Stomach (tissue), 9 donors: ENCODE measurements around the gene AP1B1. TPM values are rescaled to one million over a fixed set of nuclear protein-coding genes. Genes with fewer than 3 reads are reported as not detected.
"Not testable (repeated sequence)": the region's sequence is repeated elsewhere in the genome, so short reads cannot be mapped to it uniquely, and the experiment has no call there.

ENCODE experiments used
- DNase-seq, 2 donors: peaks; one replicate each; pipeline versions ENCODE4 v3.0.0 to v3.0.0-alpha.2; 2013 to 2019
- H3K27ac ChIP-seq, 5 donors: fragments of 200-600 bp in 4 of 5; sonication (generic) in 4 of 5; one replicate each; pipeline ENCODE4 v1.5.1; 2013 to 2019; ENCODE audit warnings: mild to moderate bottlenecking in 1 of 5, moderate library complexity in 1 of 5
- H3K27me3 ChIP-seq, 3 donors: fragments of 200-600 bp; sonication (generic); one replicate each; pipeline ENCODE4 v1.5.1; 2017 to 2019; ENCODE audit warnings: mixed run types in 1 of 3
- H3K36me3 ChIP-seq, 4 donors: fragments of 200-600 bp; sonication (generic); 1 replicate in 3 of 4; 2 replicates in 1 of 4; pipeline ENCODE4 v1.5.1; 2016 to 2019
- H3K4me1 ChIP-seq, 4 donors: fragments of 200-600 bp; sonication (generic); one replicate each; pipeline ENCODE4 v1.5.1; 2016 to 2019
- H3K4me3 ChIP-seq, 4 donors: fragments of 200-600 bp; sonication (generic) in 3 of 4; one replicate each; pipeline ENCODE4 v1.5.1; 2016 to 2019; ENCODE audit warnings: mild to moderate bottlenecking in 1 of 4
- H3K9me3 ChIP-seq, 4 donors: fragments of 200-600 bp; sonication (generic); one replicate each; pipeline ENCODE4 v1.5.1; 2016 to 2019
- CTCF ChIP-seq, 7 experiments: fragments of 450-650 bp in 4 of 7; fragments of 200-600 bp in 3 of 7; sonication (generic) in 3 of 7; IDR thresholded peaks; one replicate each; pipeline ENCODE4 v1.5.1; 2016 to 2019; ENCODE audit warnings: antibody characterized with exemption in 7 of 7, control low read depth in 2 of 7, mild to moderate bottlenecking in 1 of 7
- EP300 ChIP-seq: sonication (generic); formaldehyde crosslinking; IDR thresholded peaks from one replicate; pipeline ENCODE4 v1.6.1; 2017; ENCODE audit warnings: antibody characterized with exemption
- POLR2A ChIP-seq, 4 donors: fragments of 450-650 bp; IDR thresholded peaks; one replicate each; pipeline ENCODE4 v1.6.1; 2016; ENCODE audit warnings: antibody characterized with exemption in 4 of 4, control low read depth in 2 of 4, mild to moderate bottlenecking in 1 of 4, moderate library complexity in 1 of 4
- POLR2AphosphoS5 ChIP-seq, 3 donors: sonication (generic); formaldehyde crosslinking; IDR thresholded peaks; one replicate each; pipeline ENCODE4 v1.6.1; 2016; ENCODE audit warnings: antibody characterized with exemption in 3 of 3
- WGBS, 5 donors: extraction: QIAGEN DNeasy Blood & Tissue Kit in 3 of 5; methylation state at CpG; one replicate each; pipeline versions ENCODE4 v1.1.5 to v1.1.7; 2013 to 2018; 5-methylcytosine and 5-hydroxymethylcytosine counted together
- intact Hi-C: fragments of 100-400 bp; cut with DNase I; formaldehyde crosslinking; loops from one replicate; pipeline ENCODE4 v1.15.1; 2023; ENCODE audit warnings: low total_unique reads
- polyA plus RNA-seq, 3 donors: library from polyadenylated mRNA; stranded (reverse); fragments of 200-250 nt; gene quantifications; one replicate each; pipeline ENCODE4 v1.2.3, GENCODE V29; 2013
- total RNA-seq, 5 donors: library from RNA; depleted of rRNA; stranded (reverse); fragments of >200 nt; gene quantifications; one replicate each; pipeline versions ENCODE4 v1.1.0 to v1.2.3, GENCODE V29; 2014 to 2016
- donor health status: healthy with polysubstance abuse.
- donor health status: Bipolar disorder and iron deficiency.
- donor health status: healthy.

AP1B1 gene
- total and polyA plus RNA-seq, 8 donors = 19.8 to 109 (median 43.9) TPM

DNA sequence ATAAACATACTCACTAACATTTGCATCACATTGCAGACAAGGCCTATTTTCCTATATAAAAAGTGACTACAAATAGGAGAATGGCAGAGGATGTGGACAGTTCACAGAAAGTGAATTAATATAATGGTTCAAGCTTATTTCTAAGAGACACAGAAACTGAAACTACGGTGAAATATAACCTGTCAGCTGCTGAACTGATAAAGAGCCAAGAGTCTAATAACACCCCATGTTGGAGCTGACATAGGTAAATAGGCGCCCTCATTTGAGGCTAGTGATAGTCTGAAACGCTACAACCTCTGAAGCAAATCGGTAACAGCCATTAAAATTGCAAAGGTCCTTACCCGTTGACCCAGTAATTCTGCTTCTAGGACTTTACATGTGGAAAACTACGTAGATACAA is 14.0 kb downstream of the AP1B1 start:
- peaks cover 0 to 40% (median 29%) of the 10 kb centered on the region in 4 donors for H3K36me3 ChIP-seq
- no peaks in the 10 kb centered on the region for H3K27me3 ChIP-seq
- 63 to 91% (median 70%) methylated on average over 6 of the region's 6 CpGs for WGBS, 5 donors
- DNase-seq = no peak
- H3K4me3 ChIP-seq = no peak overlapping the region
- H3K27ac ChIP-seq = no peak overlapping the region
- intact Hi-C loops = no loop called here
- peaks cover 15 to 45% (median 30%) of the 10 kb centered on the region in 4 donors for H3K4me1 ChIP-seq
- no peak for TF ChIP-seq CTCF (IDR thresholded peaks at IDR 0.05)
- TF ChIP-seq POLR2AphosphoS5 (IDR thresholded peaks at IDR 0.05) = no peak
- no peak for TF ChIP-seq EP300
- no peak for TF ChIP-seq POLR2A (IDR thresholded peaks at IDR 0.05)
- H3K9me3 ChIP-seq = no peaks in the 10 kb centered on the region

DNA sequence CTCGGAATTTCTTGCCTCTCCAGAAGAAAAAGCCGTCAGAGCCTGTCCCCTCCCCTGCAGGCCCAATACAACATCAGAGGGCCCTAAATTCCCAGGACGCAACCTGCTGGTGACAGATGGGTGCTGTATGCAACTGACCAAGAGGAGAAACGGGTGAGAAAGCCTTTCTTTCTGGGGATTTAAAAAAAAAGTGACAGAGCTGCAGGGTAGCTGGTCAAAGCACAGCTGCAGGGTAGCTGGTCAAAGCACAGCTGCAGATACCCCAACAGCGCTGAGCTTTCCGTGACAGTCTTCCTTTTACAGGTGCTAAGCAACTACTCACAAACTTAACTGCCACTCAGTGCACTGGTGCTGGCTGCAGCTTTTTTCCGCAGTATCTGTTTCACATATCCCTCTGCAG is 17.8 kb downstream of the AP1B1 start:
- H3K4me3 ChIP-seq = no peak overlapping the region
- no peak for TF ChIP-seq EP300
- TF ChIP-seq CTCF (IDR thresholded peaks at IDR 0.05) = peak in 1 of 7 experiments; percentile 29
- WGBS, 5 donors = 28 to 52% (median 33%) methylated on average over 7 of the region's 7 CpGs
- H3K27me3 ChIP-seq = no peaks in the 10 kb centered on the region
- DNase-seq = no peak
- H3K4me1 ChIP-seq = peaks cover 9 to 37% (median 23%) of the 10 kb centered on the region in 4 donors
- H3K9me3 ChIP-seq = no peaks in the 10 kb centered on the region
- H3K36me3 ChIP-seq = peaks cover 0 to 25% (median 19%) of the 10 kb centered on the region in 4 donors
- H3K27ac ChIP-seq = peak overlapping the region in 3 of 5 donors; percentile 10 to 54 (median 43)
- intact Hi-C loops = no loop called here

DNA sequence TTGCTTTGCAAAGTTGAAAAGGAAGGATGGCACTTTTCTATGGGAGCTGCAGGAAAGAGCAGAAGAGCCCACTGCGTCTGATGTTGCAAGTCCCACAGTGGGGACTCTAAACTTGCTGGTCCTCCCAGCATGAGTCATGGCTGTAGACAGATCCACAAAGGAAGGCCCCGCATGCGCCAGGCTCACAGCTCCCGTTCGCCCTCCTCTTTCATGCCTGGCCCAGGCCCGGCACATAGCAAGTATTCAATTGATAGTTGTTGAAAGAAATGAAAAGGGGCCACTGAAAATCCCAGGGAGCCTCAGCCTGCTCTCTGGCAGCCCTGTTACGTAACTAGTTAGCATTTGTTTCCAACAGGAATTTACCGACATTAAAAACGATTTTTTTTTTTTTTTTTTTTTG is 18.9 kb downstream of the AP1B1 start:
- H3K9me3 ChIP-seq = no peaks in the 10 kb centered on the region
- peaks cover 0 to 22% (median 14%) of the 10 kb centered on the region in 4 donors for H3K36me3 ChIP-seq
- H3K27me3 ChIP-seq = no peaks in the 10 kb centered on the region
- peaks cover 9 to 35% (median 23%) of the 10 kb centered on the region in 4 donors for H3K4me1 ChIP-seq
- WGBS, 5 donors = 58 to 72% (median 64%) methylated on average over 9 of the region's 9 CpGs
- no peak for TF ChIP-seq CTCF (IDR thresholded peaks at IDR 0.05)
- TF ChIP-seq EP300 = no peak
- TF ChIP-seq POLR2A (IDR thresholded peaks at IDR 0.05) = no peak
- peak in 1 of 3 donors; percentile 23 for TF ChIP-seq POLR2AphosphoS5 (IDR thresholded peaks at IDR 0.05)
- peak overlapping the region in 3 of 5 donors; percentile 10 to 54 (median 43) for H3K27ac ChIP-seq
- H3K4me3 ChIP-seq = no peak overlapping the region
- intact Hi-C loops = no loop called here
- DNase-seq = peak in 1 of 2 donors; percentile 73

DNA sequence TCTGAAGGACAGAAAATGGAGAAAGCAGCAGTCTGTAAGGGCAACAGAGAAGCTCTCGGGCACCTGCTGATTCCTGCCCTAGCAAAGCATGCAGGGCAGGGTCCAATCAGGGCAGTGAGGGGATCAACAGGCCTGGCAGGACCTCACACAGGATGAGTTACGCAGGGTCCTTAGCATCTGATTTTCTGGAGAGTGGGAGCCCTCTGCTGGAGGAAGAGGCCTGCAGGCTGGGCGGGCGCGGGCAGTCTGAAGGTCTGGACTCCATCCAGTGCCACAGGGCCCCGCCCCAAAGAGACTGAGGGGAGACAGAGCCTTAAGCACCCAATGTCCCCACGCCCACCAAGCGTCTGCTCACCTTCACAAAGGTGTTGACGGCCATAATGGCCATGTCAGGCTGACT is 28.9 kb downstream of the AP1B1 start:
- H3K36me3 ChIP-seq = peaks cover 43 to 77% (median 73%) of the 10 kb centered on the region in 4 donors
- H3K27ac ChIP-seq = no peak overlapping the region
- WGBS, 5 donors = 18 to 35% (median 25%) methylated on average over 9 of the region's 9 CpGs
- H3K27me3 ChIP-seq = no peaks in the 10 kb centered on the region
- no peak overlapping the region for H3K4me3 ChIP-seq
- H3K9me3 ChIP-seq = no peaks in the 10 kb centered on the region
- TF ChIP-seq POLR2A (IDR thresholded peaks at IDR 0.05) (no peak), CTCF (IDR thresholded peaks at IDR 0.05) (peak in 5 of 7 experiments; percentile 51 to 59 (median 51))
- DNase-seq = peak; percentile 70 to 81
- intact Hi-C loops = no loop called here
- H3K4me1 ChIP-seq = peaks cover 0 to 14% (median 5%) of the 10 kb centered on the region in 4 donors

- intact Hi-C loops, H3K27me3 ChIP-seq, DNase-seq, H3K27ac ChIP-seq, H3K4me3 ChIP-seq, H3K9me3 ChIP-seq: not testable (repeated sequence)
- H3K4me1 ChIP-seq = peaks cover 0 to 14% (median 5%) of the 10 kb centered on the region in 4 donors
- WGBS, 5 donors = 94 to 99% (median 97%) methylated on average over 9 to 12 of the region's 12 CpGs
- H3K36me3 ChIP-seq = peaks cover 64 to 90% (median 80%) of the 10 kb centered on the region in 4 donors
Observed at GRCh38 chr22:29357193-29357890, 31.0 kb downstream of the AP1B1 start.
